SK-N-SH treated with all-trans-retinoic acid at 6 μM for 48 hours (cell line): Measurements from ENCODE around the gene SLC44A5.
A peak's percentile ranks its signal among the peaks of the same experiment; 100 is the strongest.

ENCODE experiments used
- ATAC-seq: fragments of 200-7000 bp; cut with Tn5 transposase; 3 replicates; pipeline ENCODE4 v1.9.1; 2020; ENCODE audit warnings: mild to moderate bottlenecking, moderate library complexity
- BACH2 ChIP-seq: fragments of 250-450 bp; sonication (Bioruptor Pico); IDR thresholded peaks from 2 replicates; pipeline ENCODE4 v1.9.0; 2021; ENCODE audit warnings: mild to moderate bottlenecking, borderline replicate concordance
- CSDC2 ChIP-seq: fragments of 250-450 bp; sonication (Bioruptor Pico); IDR thresholded peaks from 2 replicates; pipeline ENCODE4 v1.5.0; 2020; ENCODE audit warnings: mild to moderate bottlenecking, moderate library complexity
- ESRRG ChIP-seq: fragments of 250-450 bp; sonication (Bioruptor Pico); IDR thresholded peaks from 2 replicates; pipeline ENCODE4 v1.6.1; 2021; ENCODE audit warnings: mild to moderate bottlenecking
- ISL1 ChIP-seq: fragments of 250-450 bp; sonication (Bioruptor Pico); IDR thresholded peaks from 2 replicates; pipeline ENCODE4 v2.1.2; 2022; ENCODE audit warnings: mild to moderate bottlenecking, moderate library complexity
- OSR1 ChIP-seq: fragments of 250-450 bp; sonication (Bioruptor Pico); IDR thresholded peaks from 2 replicates; pipeline ENCODE4 v1.8.0; 2022; ENCODE audit warnings: moderate library complexity, mild to moderate bottlenecking, inconsistent platforms
- PPARA ChIP-seq: fragments of 250-450 bp; sonication (Bioruptor Pico); IDR thresholded peaks from 2 replicates; pipeline ENCODE4 v1.5.0; 2020; ENCODE audit warnings: mild to moderate bottlenecking, borderline replicate concordance
- RARB ChIP-seq: fragments of 250-450 bp; sonication (Bioruptor Pico); IDR thresholded peaks from 2 replicates; pipeline ENCODE4 v1.8.0; 2021; ENCODE audit warnings: mild to moderate bottlenecking, moderate library complexity
- SNAI2 ChIP-seq: fragments of 250-450 bp; sonication (Bioruptor Pico); IDR thresholded peaks from 2 replicates; pipeline ENCODE4 v1.5.0; 2020; ENCODE audit warnings: mild to moderate bottlenecking, moderate library complexity
- TCF4 ChIP-seq: fragments of 250-450 bp; sonication (Bioruptor Pico); IDR thresholded peaks from 2 replicates; pipeline ENCODE4 v1.8.0; 2021; ENCODE audit warnings: mild to moderate bottlenecking, moderate library complexity, borderline replicate concordance
- TOX ChIP-seq: fragments of 250-450 bp; sonication (Bioruptor Pico); IDR thresholded peaks from 2 replicates; pipeline ENCODE4 v1.8.0; 2021; ENCODE audit warnings: mild to moderate bottlenecking, moderate library complexity, borderline replicate concordance
- ZC3H10 ChIP-seq: fragments of 250-450 bp; sonication (Bioruptor Pico); IDR thresholded peaks from 2 replicates; pipeline ENCODE4 v1.5.1; 2021; ENCODE audit warnings: mild to moderate bottlenecking, moderate library complexity
- ZFP3 ChIP-seq: fragments of 250-450 bp; sonication (Bioruptor Pico); IDR thresholded peaks from 2 replicates; pipeline ENCODE4 v1.5.0; 2020; ENCODE audit warnings: mild to moderate bottlenecking, moderate library complexity
- ZFP30 ChIP-seq: fragments of 450-650 bp; formaldehyde crosslinking; IDR thresholded peaks from 2 replicates; pipeline ENCODE4 v1.5.0; 2022; ENCODE audit warnings: mild to moderate bottlenecking, moderate library complexity
- ZNF565 ChIP-seq: fragments of 450-650 bp; formaldehyde crosslinking; conservative IDR thresholded peaks from 2 replicates; pipeline ENCODE4 v1.5.0; 2020; ENCODE audit warnings: low read depth, mild to moderate bottlenecking, moderate library complexity
- ZNF70 ChIP-seq: fragments of 450-650 bp; formaldehyde crosslinking; IDR thresholded peaks from 2 replicates; pipeline ENCODE4 v1.5.0; 2020; ENCODE audit warnings: mild to moderate bottlenecking, moderate library complexity
- ZNF8 ChIP-seq: fragments of 450-650 bp; formaldehyde crosslinking; IDR thresholded peaks from 2 replicates; pipeline ENCODE4 v1.5.0; 2020; ENCODE audit warnings: mild to moderate bottlenecking, moderate library complexity
- TF ChIP-seq, protein P1 (sequence below): fragments of 250-450 bp; sonication (Bioruptor Pico); IDR thresholded peaks from 2 replicates; pipeline ENCODE4 v1.5.0; 2020; ENCODE audit warnings: mild to moderate bottlenecking, moderate library complexity
- TF ChIP-seq, protein P2 (sequence below): fragments of 250-450 bp; sonication (Bioruptor Pico); IDR thresholded peaks from 2 replicates; pipeline ENCODE4 v1.5.1; 2021; ENCODE audit warnings: mild to moderate bottlenecking, moderate library complexity

Gene SLC44A5

GRCh38 chr1:75616436-75617433 lies 5.8 kb upstream of the SLC44A5 start:
- no peak for TF ChIP-seq ZFP30 (CRISPR knock-in tag)
- TF ChIP-seq, protein P1, sequence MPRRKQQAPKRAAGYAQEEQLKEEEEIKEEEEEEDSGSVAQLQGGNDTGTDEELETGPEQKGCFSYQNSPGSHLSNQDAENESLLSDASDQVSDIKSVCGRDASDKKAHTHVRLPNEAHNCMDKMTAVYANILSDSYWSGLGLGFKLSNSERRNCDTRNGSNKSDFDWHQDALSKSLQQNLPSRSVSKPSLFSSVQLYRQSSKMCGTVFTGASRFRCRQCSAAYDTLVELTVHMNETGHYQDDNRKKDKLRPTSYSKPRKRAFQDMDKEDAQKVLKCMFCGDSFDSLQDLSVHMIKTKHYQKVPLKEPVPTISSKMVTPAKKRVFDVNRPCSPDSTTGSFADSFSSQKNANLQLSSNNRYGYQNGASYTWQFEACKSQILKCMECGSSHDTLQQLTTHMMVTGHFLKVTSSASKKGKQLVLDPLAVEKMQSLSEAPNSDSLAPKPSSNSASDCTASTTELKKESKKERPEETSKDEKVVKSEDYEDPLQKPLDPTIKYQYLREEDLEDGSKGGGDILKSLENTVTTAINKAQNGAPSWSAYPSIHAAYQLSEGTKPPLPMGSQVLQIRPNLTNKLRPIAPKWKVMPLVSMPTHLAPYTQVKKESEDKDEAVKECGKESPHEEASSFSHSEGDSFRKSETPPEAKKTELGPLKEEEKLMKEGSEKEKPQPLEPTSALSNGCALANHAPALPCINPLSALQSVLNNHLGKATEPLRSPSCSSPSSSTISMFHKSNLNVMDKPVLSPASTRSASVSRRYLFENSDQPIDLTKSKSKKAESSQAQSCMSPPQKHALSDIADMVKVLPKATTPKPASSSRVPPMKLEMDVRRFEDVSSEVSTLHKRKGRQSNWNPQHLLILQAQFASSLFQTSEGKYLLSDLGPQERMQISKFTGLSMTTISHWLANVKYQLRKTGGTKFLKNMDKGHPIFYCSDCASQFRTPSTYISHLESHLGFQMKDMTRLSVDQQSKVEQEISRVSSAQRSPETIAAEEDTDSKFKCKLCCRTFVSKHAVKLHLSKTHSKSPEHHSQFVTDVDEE (CRISPR knock-in tag), result no peak
- TF ChIP-seq ZNF565 (CRISPR knock-in tag), result no peak
- no peak for TF ChIP-seq SNAI2 (CRISPR knock-in tag)
- no peak for TF ChIP-seq RARB (CRISPR knock-in tag)
- no peak for TF ChIP-seq ZFP3 (CRISPR knock-in tag)
- TF ChIP-seq TOX (CRISPR knock-in tag), result no peak
- no peak for TF ChIP-seq ISL1 (CRISPR knock-in tag)
- no peak for TF ChIP-seq ZNF8 (CRISPR knock-in tag)
- TF ChIP-seq ZC3H10 (CRISPR knock-in tag), result no peak
- TF ChIP-seq CSDC2 (CRISPR knock-in tag), result no peak
- TF ChIP-seq TCF4, result no peak
- TF ChIP-seq, protein P2, sequence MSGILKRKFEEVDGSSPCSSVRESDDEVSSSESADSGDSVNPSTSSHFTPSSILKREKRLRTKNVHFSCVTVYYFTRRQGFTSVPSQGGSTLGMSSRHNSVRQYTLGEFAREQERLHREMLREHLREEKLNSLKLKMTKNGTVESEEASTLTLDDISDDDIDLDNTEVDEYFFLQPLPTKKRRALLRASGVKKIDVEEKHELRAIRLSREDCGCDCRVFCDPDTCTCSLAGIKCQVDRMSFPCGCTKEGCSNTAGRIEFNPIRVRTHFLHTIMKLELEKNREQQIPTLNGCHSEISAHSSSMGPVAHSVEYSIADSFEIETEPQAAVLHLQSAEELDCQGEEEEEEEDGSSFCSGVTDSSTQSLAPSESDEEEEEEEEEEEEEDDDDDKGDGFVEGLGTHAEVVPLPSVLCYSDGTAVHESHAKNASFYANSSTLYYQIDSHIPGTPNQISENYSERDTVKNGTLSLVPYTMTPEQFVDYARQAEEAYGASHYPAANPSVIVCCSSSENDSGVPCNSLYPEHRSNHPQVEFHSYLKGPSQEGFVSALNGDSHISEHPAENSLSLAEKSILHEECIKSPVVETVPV (CRISPR knock-in tag), result no peak
- TF ChIP-seq BACH2 (CRISPR knock-in tag), result no peak
- no peak; the same call in 2 of the 3 replicates for ATAC-seq

- peak; percentile 81 for ATAC-seq
- TF ChIP-seq OSR1 (no peak), ZNF8 (CRISPR knock-in tag) (no peak), ZC3H10 (CRISPR knock-in tag) (no peak)
- TF ChIP-seq, protein P1 (CRISPR knock-in tag), result no peak
Measured at GRCh38 chr1:75615613-75616435, 4.9 kb upstream of the SLC44A5 start.

- peak; percentile 62 for ATAC-seq
- TF ChIP-seq PPARA (CRISPR knock-in tag) (no peak), ZNF565 (CRISPR knock-in tag) (no peak), CSDC2 (CRISPR knock-in tag) (no peak), ESRRG (no peak), ZC3H10 (CRISPR knock-in tag) (no peak), ZNF70 (CRISPR knock-in tag) (no peak), TOX (CRISPR knock-in tag) (no peak)
Measured at GRCh38 chr1:75614399-75614756, 3.5 kb upstream of the SLC44A5 start.

DNA sequence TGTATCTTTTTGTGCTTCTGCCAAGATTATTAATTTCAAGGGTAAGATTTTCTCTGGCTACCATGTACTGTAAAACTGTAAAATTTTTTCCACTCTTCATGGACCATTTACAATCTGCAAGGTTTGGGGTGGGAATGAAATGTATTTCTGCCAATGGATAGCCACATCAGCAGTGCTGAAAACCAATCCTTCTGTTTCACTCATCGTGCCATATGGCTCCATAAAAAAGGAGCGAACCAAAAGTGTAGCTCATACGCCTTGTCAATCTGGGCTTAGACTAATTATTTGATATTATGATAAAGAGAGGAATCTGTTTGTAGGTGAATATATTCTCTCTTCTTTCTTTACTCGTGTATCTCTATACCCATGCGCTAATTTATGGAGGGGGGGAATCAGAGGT lies 3.0 kb upstream of the SLC44A5 start:
- TF ChIP-seq ZNF8 (CRISPR knock-in tag) (no peak), ESRRG (no peak), PPARA (CRISPR knock-in tag) (no peak)
- no peak for ATAC-seq
